ENCODE results near the gene HIPK1.

The HIPK1 gene

GRCh38 chr1:113975211-113975895 is 46.2 kb downstream of the HIPK1 start:
- no peak for DNase-seq (ENCODE audit: low read depth)

GRCh38 chr1:113976609-113977278 is 47.6 kb downstream of the HIPK1 start:
- H3K4me3 ChIP-seq (ENCODE audit: low read length), result no peak overlapping the region
- peak; percentile 76 for TF ChIP-seq CTCF (conservative IDR thresholded peaks at IDR 0.05; ENCODE audit: low read depth, low read length)
- DNase-seq (ENCODE audit: low read depth), result no peak

More at GRCh38 chr1:113975211-113975895, 46.2 kb downstream of the HIPK1 start:
- TF ChIP-seq CTCF (conservative IDR thresholded peaks at IDR 0.05; ENCODE audit: low read depth, low read length), result no peak
- H3K4me3 ChIP-seq (ENCODE audit: low read length), result no peak overlapping the region

- TF ChIP-seq CTCF (conservative IDR thresholded peaks at IDR 0.05; ENCODE audit: low read depth, low read length), result no peak
- H3K4me3 ChIP-seq (ENCODE audit: low read length), result no peak overlapping the region
- no peak for DNase-seq (ENCODE audit: low read depth)
These were observed 48.8 kb downstream of the HIPK1 start for GRCh38 chr1:113977906-113978305.

- peak within 1 kb of the TSS; percentile 32 for H3K4me3 ChIP-seq (ENCODE audit: low read length)
- peak; percentile 71 for TF ChIP-seq CTCF (conservative IDR thresholded peaks at IDR 0.05; ENCODE audit: low read depth, low read length)
- peak; percentile 51 for DNase-seq (ENCODE audit: low read depth)
These were observed 50.0 kb downstream of the HIPK1 start, which contains the start of gene OLFML3 for GRCh38 chr1:113978863-113979702. OLFML3 (plus strand) TSS chr1:113979474; CDS start chr1:113979517, 43 bp downstream.

GRCh38 chr1:113980110-113980509 is 51.0 kb downstream of the HIPK1 start:
- no peak overlapping the region for H3K4me3 ChIP-seq (ENCODE audit: low read length)
- no peak for TF ChIP-seq CTCF (conservative IDR thresholded peaks at IDR 0.05; ENCODE audit: low read depth, low read length)
- DNase-seq (ENCODE audit: low read depth), result no peak

- no peak for TF ChIP-seq CTCF (conservative IDR thresholded peaks at IDR 0.05; ENCODE audit: low read depth, low read length)
- DNase-seq (ENCODE audit: low read depth), result no peak
- H3K4me3 ChIP-seq (ENCODE audit: low read length), result no peak overlapping the region
These were observed 53.1 kb downstream of the HIPK1 start for GRCh38 chr1:113981962-113982931.
